ENCODE data around the gene GTF3C1. TPM values are rescaled to one million over a fixed set of nuclear protein-coding genes. Genes with fewer than 3 reads are reported as not detected.

The GTF3C1 gene
- total and polyA plus RNA-seq, 2 donors (not counting 1 experiment from before 2014, with no cell fraction given) = 31.2 to 49.6 TPM

- CTCF ChIA-PET = no interaction called here
Observed at GRCh38 chr16:27483088-27483437, 66.7 kb downstream of the GTF3C1 start.

GRCh38 chr16:27482397-27483087 lies 67.2 kb downstream of the GTF3C1 start:
- Histone ChIP-seq H3K4me2 (replicated peaks; ENCODE audit: low read depth, low read length, poor library complexity, severe bottlenecking) (no peak overlapping the region), H3K9me3 (ENCODE audit: control extremely low read depth in 1 of 3, control insufficient read depth in 2 of 3, insufficient read depth in 1 of 3, low read length in 2 of 3) (no peaks in the 10 kb centered on the region), H2AFZ (ENCODE audit: insufficient read depth, low read depth, low read length, poor library complexity, severe bottlenecking) (no peak overlapping the region), H3K79me2 (ENCODE audit: control insufficient read depth, insufficient read depth, low read length) (no peaks in the 10 kb centered on the region), H3K36me3 (replicated peaks in 1 of 2; ENCODE audit: control extremely low read depth in 1 of 2, control insufficient read depth in 1 of 2, extremely low read depth in 1 of 2, insufficient read depth in 2 of 2, low read length in 1 of 2) (peaks cover 6 to 85% of the 10 kb centered on the region in 2 experiments), H3K4me1 (ENCODE audit: control insufficient read depth in 2 of 2, insufficient read depth in 2 of 2, low read length in 2 of 2) (no peaks in the 10 kb centered on the region), H3K27me3 (replicated peaks in 1 of 4; ENCODE audit: control extremely low read depth in 1 of 4, control insufficient read depth in 3 of 4, insufficient read depth in 4 of 4, low read length in 3 of 4) (no peaks in the 10 kb centered on the region), H4K20me1 (ENCODE audit: control insufficient read depth, insufficient read depth, low read length, poor library complexity, severe bottlenecking) (no peaks in the 10 kb centered on the region), H3K4me3 (ENCODE audit: control extremely low read depth in 1 of 5, extremely low read depth in 1 of 5, insufficient read depth in 1 of 5, low read depth in 2 of 5, low read length in 4 of 5) (no peak overlapping the region), H3K9ac (ENCODE audit: low read length) (no peak overlapping the region), H3K27ac (ENCODE audit: low read length in 2 of 2) (no peak overlapping the region)
- DNase-seq = no peak
- Mint-ChIP-seq H3K4me1 (no peaks in the 10 kb centered on the region), H3K4me3 (no peak overlapping the region), H3K27me3 (no peaks in the 10 kb centered on the region), H3K27ac (no peak overlapping the region), H3K9me3 (ENCODE audit: insufficient read depth) (no peaks in the 10 kb centered on the region)
- TF ChIP-seq CTCF (IDR thresholded peaks at IDR 0.05) = no peak
- WGBS (ENCODE audit: insufficient coverage) = 96% methylated on average over 9 of the region's 10 CpGs
- ChIA-PET CTCF (no interaction called here), POLR2A (no interaction called here)
- no peak for ATAC-seq (ENCODE audit: low read depth)
- intact Hi-C loops (cut with micrococcal nuclease) = no loop called here

More at GRCh38 chr16:27483088-27483437, 66.7 kb downstream of the GTF3C1 start:
- DNase-seq = no peak
- ATAC-seq (ENCODE audit: low read depth) = no peak
- H4K20me1 ChIP-seq (ENCODE audit: control insufficient read depth, insufficient read depth, low read length, poor library complexity, severe bottlenecking) = no peaks in the 10 kb centered on the region
- 99% methylated on average over 5 of the region's 5 CpGs for WGBS (ENCODE audit: insufficient coverage)
- H3K9ac ChIP-seq (ENCODE audit: low read length) = no peak overlapping the region
- no peaks in the 10 kb centered on the region for H3K27me3 ChIP-seq (replicated peaks in 1 of 4; ENCODE audit: control extremely low read depth in 1 of 4, control insufficient read depth in 3 of 4, insufficient read depth in 4 of 4, low read length in 3 of 4)
- TF ChIP-seq EZH2 (IDR thresholded peaks at IDR 0.05; ENCODE audit: borderline replicate concordance, insufficient read depth, low read depth, low read length, poor library complexity, severe bottlenecking) (no peak), CTCF (IDR thresholded peaks at IDR 0.05) (no peak)
- H3K79me2 ChIP-seq (ENCODE audit: control insufficient read depth, insufficient read depth, low read length) = no peaks in the 10 kb centered on the region
- intact Hi-C loops (cut with micrococcal nuclease) = no loop called here
- H3K4me1 Mint-ChIP-seq = no peaks in the 10 kb centered on the region
- peaks cover 6 to 87% of the 10 kb centered on the region in 2 experiments for H3K36me3 ChIP-seq (replicated peaks in 1 of 2; ENCODE audit: control extremely low read depth in 1 of 2, control insufficient read depth in 1 of 2, extremely low read depth in 1 of 2, insufficient read depth in 2 of 2, low read length in 1 of 2)
- no peak overlapping the region for H3K27ac ChIP-seq (ENCODE audit: low read length in 2 of 2)
- no peak overlapping the region for H3K4me3 ChIP-seq (ENCODE audit: control extremely low read depth in 1 of 5, extremely low read depth in 1 of 5, insufficient read depth in 1 of 5, low read depth in 2 of 5, low read length in 4 of 5)
- no peaks in the 10 kb centered on the region for H3K9me3 ChIP-seq (ENCODE audit: control extremely low read depth in 1 of 3, control insufficient read depth in 2 of 3, insufficient read depth in 1 of 3, low read length in 2 of 3)
- no peaks in the 10 kb centered on the region for H3K4me1 ChIP-seq (ENCODE audit: control insufficient read depth in 2 of 2, insufficient read depth in 2 of 2, low read length in 2 of 2)
- H3K27me3 Mint-ChIP-seq = no peaks in the 10 kb centered on the region
- H3K9me3 Mint-ChIP-seq (ENCODE audit: insufficient read depth) = no peaks in the 10 kb centered on the region
- no peak overlapping the region for H3K4me3 Mint-ChIP-seq
- H3K27ac Mint-ChIP-seq = no peak overlapping the region
- POLR2A ChIA-PET = no interaction called here
- H3K4me2 ChIP-seq (replicated peaks; ENCODE audit: low read depth, low read length, poor library complexity, severe bottlenecking) = no peak overlapping the region
- no peak overlapping the region for H2AFZ ChIP-seq (ENCODE audit: insufficient read depth, low read depth, low read length, poor library complexity, severe bottlenecking)
